Uterus (tissue), 4 donors: ENCODE measurements around the gene CYP1A2. TPM values are rescaled to one million over a fixed set of nuclear protein-coding genes. Genes with fewer than 3 reads are reported as not detected.

Source experiments
- DNase-seq, 2 donors: peaks; one replicate each; pipeline ENCODE4 v3.0.0-alpha.2; 2019 to 2020
- H3K27ac ChIP-seq, 2 donors: fragments of 200-600 bp; sonication (generic); 1 replicate in 1 of 2; 2 replicates in 1 of 2; pipeline ENCODE4 v1.5.1; 2016 to 2018
- H3K27me3 ChIP-seq, 2 donors: fragments of 200-600 bp; sonication (generic); one replicate each; pipeline ENCODE4 v1.5.1; 2018 to 2019; ENCODE audit warnings: control low read depth in 1 of 2
- H3K36me3 ChIP-seq, 2 donors: fragments of 200-600 bp; sonication (generic); one replicate each; pipeline ENCODE4 v1.5.1; 2019; ENCODE audit warnings: control low read depth in 1 of 2
- H3K4me1 ChIP-seq, 2 donors: fragments of 200-600 bp; sonication (generic); one replicate each; pipeline ENCODE4 v1.5.1; 2018 to 2019; ENCODE audit warnings: control low read depth in 1 of 2
- H3K4me3 ChIP-seq, 2 donors: fragments of 200-600 bp; sonication (generic); 1 replicate in 1 of 2; 2 replicates in 1 of 2; pipeline ENCODE4 v1.5.1; 2018 to 2019; ENCODE audit warnings: mild to moderate bottlenecking in 1 of 2
- H3K9me3 ChIP-seq, 2 donors: fragments of 200-600 bp; sonication (generic); one replicate each; pipeline ENCODE4 v1.5.1; 2019; ENCODE audit warnings: control low read depth in 1 of 2
- CTCF ChIP-seq, 4 experiments: fragments of 200-600 bp in 2 of 4; fragments of 450-650 bp in 2 of 4; sonication (generic) in 2 of 4; IDR thresholded peaks; one replicate each; pipeline ENCODE4 v1.5.1; 2016 to 2019; ENCODE audit warnings: antibody characterized with exemption in 4 of 4, mild to moderate bottlenecking in 2 of 4, moderate library complexity in 1 of 4
- POLR2A ChIP-seq, 2 donors: fragments of 450-650 bp; IDR thresholded peaks; one replicate each; pipeline ENCODE4 v1.6.1; 2016; ENCODE audit warnings: antibody characterized with exemption in 2 of 2, mild to moderate bottlenecking in 1 of 2, moderate library complexity in 1 of 2
- intact Hi-C: fragments of 100-400 bp; cut with DNase I; formaldehyde crosslinking; loops from one replicate; pipeline ENCODE4 v1.15.1; 2023; ENCODE audit warnings: low total_unique reads
- total RNA-seq, 4 donors: library from RNA; depleted of rRNA in 3 of 4; stranded (reverse); fragments of >200 nt in 3 of 4; gene quantifications; one replicate each; pipeline versions ENCODE4 v1.1.0 to v1.2.4, GENCODE V29; 2014 to 2023
- donor health status: DM: yes; HTN: yes; CAD: no.

The CYP1A2 gene
- total RNA-seq, 4 donors from 2014 or later = not detected

- Histone ChIP-seq H3K27me3 (no peaks in the 10 kb centered on the region), H3K9me3 (no peaks in the 10 kb centered on the region), H3K27ac (no peak overlapping the region), H3K4me1 (no peaks in the 10 kb centered on the region), H3K36me3 (no peaks in the 10 kb centered on the region), H3K4me3 (no peak overlapping the region)
- TF ChIP-seq CTCF (IDR thresholded peaks at IDR 0.05) (no peak), POLR2A (IDR thresholded peaks at IDR 0.05) (no peak)
- intact Hi-C loops = loop anchor here (5.0 to 10.0 kb wide), 4 partner anchors 137 to 435 kb away; partner anchors contain the start of gene C15orf39
- no peak for DNase-seq
Observed at GRCh38 chr15:74769463-74770025, 20.9 kb downstream of the CYP1A2 start.

DNA sequence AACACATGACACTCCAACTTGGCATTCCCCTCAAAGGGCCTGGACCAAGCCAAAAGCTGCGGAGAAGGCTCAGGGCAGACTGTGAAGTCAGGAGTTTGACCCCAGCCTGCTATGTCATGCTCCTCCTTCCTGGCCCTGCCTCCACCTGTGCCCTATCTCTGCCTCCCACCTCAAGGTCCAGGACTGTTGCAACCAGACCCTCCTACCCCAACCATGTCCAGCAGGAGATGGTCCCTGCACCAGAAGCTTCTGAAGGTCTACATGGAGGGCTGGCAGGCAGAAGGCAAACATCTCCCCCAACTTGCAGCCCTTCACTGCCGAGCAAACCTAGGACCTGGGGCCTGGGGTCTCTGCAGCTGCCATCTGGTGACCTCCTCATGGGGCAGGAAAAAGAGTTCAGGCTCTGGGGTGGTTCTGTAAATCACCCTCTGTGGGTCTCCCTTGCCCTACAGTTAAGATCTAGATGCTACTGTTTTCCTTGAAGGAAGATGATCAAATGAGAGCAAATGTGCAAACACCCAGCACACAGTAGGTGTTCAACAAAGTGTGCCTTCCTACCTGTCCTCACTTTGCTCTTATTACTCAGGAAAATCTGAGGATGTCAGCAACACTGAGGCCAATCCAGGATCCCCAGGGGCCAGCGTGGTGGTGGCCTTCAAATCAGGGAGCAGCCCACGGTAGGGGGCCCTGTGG, 21.7 kb downstream of the CYP1A2 start:
- Histone ChIP-seq H3K27me3 (no peaks in the 10 kb centered on the region), H3K4me1 (no peaks in the 10 kb centered on the region), H3K27ac (no peak overlapping the region), H3K4me3 (no peak overlapping the region), H3K36me3 (no peaks in the 10 kb centered on the region), H3K9me3 (no peaks in the 10 kb centered on the region)
- no peak for TF ChIP-seq CTCF (IDR thresholded peaks at IDR 0.05)
- TF ChIP-seq POLR2A (IDR thresholded peaks at IDR 0.05) = no peak
- DNase-seq = no peak
- intact Hi-C loops = loop anchor here (5.0 to 10.0 kb wide), 2 partner anchors 182 to 434 kb away; partner anchors contain the start of gene C15orf39

DNA sequence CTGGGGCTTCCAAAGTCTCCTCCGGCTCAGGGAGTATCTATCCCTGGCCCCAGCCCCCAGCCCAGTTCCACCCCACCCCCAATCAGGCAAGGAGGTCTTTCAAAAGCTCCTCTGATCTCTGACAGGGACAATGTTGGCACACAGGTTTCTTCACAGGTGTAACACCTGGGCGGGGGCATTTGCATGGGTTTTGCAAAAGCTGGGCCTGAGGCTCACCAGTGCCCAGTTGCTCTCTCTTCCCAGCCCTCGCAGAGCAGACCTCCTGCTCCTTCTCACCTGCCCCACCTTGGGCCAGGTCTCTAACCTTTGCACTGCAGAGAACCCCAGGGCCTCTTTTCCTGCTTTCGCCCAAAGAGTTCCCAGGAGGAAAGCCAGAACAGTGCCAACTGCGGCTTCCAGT, 24.7 kb downstream of the CYP1A2 start:
- Histone ChIP-seq H3K36me3 (no peaks in the 10 kb centered on the region), H3K27ac (no peak overlapping the region), H3K4me3 (no peak overlapping the region), H3K27me3 (no peaks in the 10 kb centered on the region), H3K4me1 (no peaks in the 10 kb centered on the region), H3K9me3 (no peaks in the 10 kb centered on the region)
- intact Hi-C loops = loop anchor here (5.0 to 10.0 kb wide), 2 partner anchors 179 to 431 kb away; partner anchors contain the start of gene C15orf39
- DNase-seq = no peak
- TF ChIP-seq POLR2A (IDR thresholded peaks at IDR 0.05) = no peak
- TF ChIP-seq CTCF (IDR thresholded peaks at IDR 0.05) = no peak

- TF ChIP-seq POLR2A (IDR thresholded peaks at IDR 0.05) = no peak
- TF ChIP-seq CTCF (IDR thresholded peaks at IDR 0.05) = no peak
- Histone ChIP-seq H3K9me3 (no peaks in the 10 kb centered on the region), H3K27ac (no peak overlapping the region), H3K36me3 (no peaks in the 10 kb centered on the region), H3K4me3 (no peak overlapping the region), H3K4me1 (no peaks in the 10 kb centered on the region), H3K27me3 (no peaks in the 10 kb centered on the region)
- DNase-seq = no peak
- intact Hi-C loops = loop anchor here (5.0 to 10.0 kb wide), 2 partner anchors 179 to 431 kb away; partner anchors contain the start of gene C15orf39
Observed at GRCh38 chr15:74773731-74774252, 25.1 kb downstream of the CYP1A2 start.

DNA sequence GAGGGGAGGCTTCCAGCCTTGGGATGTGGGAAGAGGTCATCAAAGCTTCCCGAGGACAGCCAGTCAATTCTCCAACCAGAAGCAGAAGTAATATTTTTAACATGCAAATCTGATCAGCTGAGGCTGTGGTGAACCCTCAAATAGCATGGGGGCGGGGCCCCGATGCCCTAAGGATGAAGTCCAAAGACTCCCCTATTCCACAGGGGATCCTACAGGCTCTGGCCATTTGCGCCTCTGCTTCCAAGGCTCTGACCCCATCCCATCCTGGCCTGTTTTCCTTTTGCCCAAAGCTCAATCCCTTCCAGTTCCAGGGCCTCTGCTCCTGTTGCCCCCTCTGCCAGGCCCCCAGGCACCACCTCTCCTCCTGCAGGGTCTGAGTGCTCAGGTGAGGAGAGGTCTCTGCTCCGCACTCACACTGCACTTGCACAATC, 26.5 kb downstream of the CYP1A2 start:
- Histone ChIP-seq H3K36me3 (no peaks in the 10 kb centered on the region), H3K27me3 (no peaks in the 10 kb centered on the region), H3K9me3 (no peaks in the 10 kb centered on the region), H3K4me3 (no peak overlapping the region), H3K4me1 (no peaks in the 10 kb centered on the region), H3K27ac (no peak overlapping the region)
- TF ChIP-seq CTCF (IDR thresholded peaks at IDR 0.05) = no peak
- TF ChIP-seq POLR2A (IDR thresholded peaks at IDR 0.05) = no peak
- intact Hi-C loops = loop anchor here (10.0 kb wide), 1 partner anchor 430 kb away; the partner anchor contains the start of gene C15orf39
- DNase-seq = no peak
